Right kidney (tissue), 1 donor: ENCODE data around the gene COG5.

ENCODE experiments used
- DNase-seq: peaks from one replicate; pipeline ENCODE4 v3.0.0-alpha.2; 2016

COG5 gene

GRCh38 chr7:107330478-107330877, 233.2 kb downstream of the COG5 start:
- DNase-seq = no peak

GRCh38 chr7:107327986-107328569, 235.6 kb downstream of the COG5 start:
- DNase-seq = no peak

- no peak for DNase-seq
These were observed 237.7 kb downstream of the COG5 start for GRCh38 chr7:107326061-107326460.

GRCh38 chr7:107322015-107322414, 241.7 kb downstream of the COG5 start:
- no peak for DNase-seq

- no peak for DNase-seq
These were observed 242.1 kb downstream of the COG5 start for GRCh38 chr7:107321611-107322010.

- no peak for DNase-seq
These were observed 243.9 kb downstream of the COG5 start for GRCh38 chr7:107319724-107320228.

GRCh38 chr7:107318523-107319160, 245.1 kb downstream of the COG5 start:
- DNase-seq = no peak

- no peak for DNase-seq
These were observed 248.0 kb downstream of the COG5 start for GRCh38 chr7:107315716-107316220.

- no peak for DNase-seq
These were observed 250.4 kb downstream of the COG5 start for GRCh38 chr7:107313355-107313754.

- no peak for DNase-seq
These were observed 251.3 kb downstream of the COG5 start for GRCh38 chr7:107312418-107312817.

GRCh38 chr7:107309296-107309695, 254.4 kb downstream of the COG5 start:
- no peak for DNase-seq

- no peak for DNase-seq
These were observed 259.1 kb downstream of the COG5 start for GRCh38 chr7:107304636-107305035.

GRCh38 chr7:107304063-107304462, 259.7 kb downstream of the COG5 start:
- DNase-seq = no peak

- DNase-seq = no peak
These were observed 261.4 kb downstream of the COG5 start for GRCh38 chr7:107302250-107302847.

- no peak for DNase-seq
These were observed 269.5 kb downstream of the COG5 start for GRCh38 chr7:107294182-107294581.

GRCh38 chr7:107292591-107292990, 271.1 kb downstream of the COG5 start:
- no peak for DNase-seq

- no peak for DNase-seq
These were observed 272.3 kb downstream of the COG5 start for GRCh38 chr7:107291434-107291833.

GRCh38 chr7:107286751-107287621, 276.7 kb downstream of the COG5 start:
- no peak for DNase-seq

- DNase-seq = no peak
These were observed 278.7 kb downstream of the COG5 start for GRCh38 chr7:107284911-107285479.

- DNase-seq = no peak
These were observed 286.4 kb downstream of the COG5 start for GRCh38 chr7:107277331-107277730.

GRCh38 chr7:107276220-107276827, 287.4 kb downstream of the COG5 start:
- no peak for DNase-seq

GRCh38 chr7:107274506-107274905, 289.2 kb downstream of the COG5 start:
- no peak for DNase-seq
